OCI-LY1 (cell line): ENCODE data around the gene GXYLT2.

Experiments used
- H2AFZ ChIP-seq: fragments of 200-600 bp; sonication (generic), shearing (Covaris generic); 2 replicates; pipeline ENCODE4 v1.6.0; 2014; ENCODE audit warnings: antibody characterized with exemption, mild to moderate bottlenecking, low read length
- H3F3A ChIP-seq: fragments of 200-600 bp; sonication (generic), shearing (Covaris generic); 2 replicates; pipeline ENCODE4 v1.6.0; 2014; ENCODE audit warnings: mild to moderate bottlenecking, antibody characterized with exemption, low read length, moderate library complexity; ENCODE audit not compliant: insufficient read depth
- H3K27ac ChIP-seq: fragments of 200-600 bp; sonication (generic); 2 replicates; pipeline ENCODE4 v1.5.1; 2014; ENCODE audit warnings: low read length, mixed run types, mild to moderate bottlenecking, low read depth; ENCODE audit not compliant: poor library complexity, severe bottlenecking
- H3K27me3 ChIP-seq: fragments of 200-600 bp; sonication (generic); 2 replicates; pipeline ENCODE4 v1.6.0; 2014; ENCODE audit warnings: antibody characterized with exemption, mild to moderate bottlenecking, low read length, moderate library complexity; ENCODE audit not compliant: insufficient read depth
- H3K36me3 ChIP-seq: fragments of 200-600 bp; sonication (generic); 2 replicates; pipeline ENCODE4 v1.6.1; 2014; ENCODE audit warnings: mild to moderate bottlenecking, antibody characterized with exemption, low read length, moderate library complexity, mixed read lengths; ENCODE audit not compliant: insufficient read depth
- H3K4me1 ChIP-seq: fragments of 200-600 bp; sonication (generic); 2 replicates; pipeline ENCODE4 v1.5.1; 2014; ENCODE audit warnings: mild to moderate bottlenecking, low read length, moderate library complexity; ENCODE audit not compliant: insufficient read depth, severe bottlenecking
- H3K4me2 ChIP-seq: fragments of 200-600 bp; sonication (generic), shearing (Covaris generic); 2 replicates; pipeline ENCODE4 v1.6.1; 2014; ENCODE audit warnings: low read length
- H3K4me3 ChIP-seq: fragments of 200-600 bp; sonication (generic); 2 replicates; pipeline ENCODE4 v1.5.1; 2014; ENCODE audit warnings: low read length, low read depth, mild to moderate bottlenecking, mixed read lengths; ENCODE audit not compliant: poor library complexity, severe bottlenecking
- H3K79me2 ChIP-seq: fragments of 200-600 bp; shearing (Covaris generic); 2 replicates; pipeline ENCODE4 v1.6.1; 2016; ENCODE audit warnings: mixed run types, low read length, mixed read lengths; ENCODE audit not compliant: insufficient read depth
- H3K9ac ChIP-seq: fragments of 200-600 bp; sonication (generic), shearing (Covaris generic); 2 replicates; pipeline ENCODE4 v1.6.1; 2014; ENCODE audit warnings: mild to moderate bottlenecking, low read length, mixed read lengths
- H3K9me2 ChIP-seq: fragments of 200-600 bp; sonication (generic), shearing (Covaris generic); 2 replicates; pipeline ENCODE4 v1.6.1; 2014; ENCODE audit warnings: low read depth, mild to moderate bottlenecking, low read length, mixed read lengths
- H3K9me3 ChIP-seq: fragments of 200-600 bp; shearing (Covaris generic); 2 replicates; pipeline ENCODE4 v1.6.1; 2014; ENCODE audit warnings: low read length, mixed read lengths
- H4K20me1 ChIP-seq: fragments of 200-600 bp; sonication (generic), shearing (Covaris generic); 2 replicates; pipeline ENCODE4 v1.6.0; 2016; ENCODE audit warnings: mild to moderate bottlenecking, low read length; ENCODE audit not compliant: insufficient read depth
- EZH2 ChIP-seq: fragments of 200-600 bp; sonication (generic), shearing (Covaris generic); IDR thresholded peaks from 2 replicates; pipeline ENCODE4 v1.8.0; 2017; ENCODE audit warnings: borderline replicate concordance, mixed run types, mild to moderate bottlenecking, antibody characterized with exemption, low read length, moderate library complexity, mixed read lengths
- TF ChIP-seq, protein P1 (sequence below): fragments of 200-600 bp; sonication (generic), shearing (Covaris generic); IDR thresholded peaks from 2 replicates; pipeline ENCODE4 v1.5.1; 2017; ENCODE audit warnings: mild to moderate bottlenecking, antibody characterized with exemption, low read length, moderate library complexity, mixed read lengths

The GXYLT2 gene

GRCh38 chr3:72897758-72898007 is 9.8 kb downstream of the GXYLT2 start:
- no peak for TF ChIP-seq EZH2
- TF ChIP-seq, protein P1, sequence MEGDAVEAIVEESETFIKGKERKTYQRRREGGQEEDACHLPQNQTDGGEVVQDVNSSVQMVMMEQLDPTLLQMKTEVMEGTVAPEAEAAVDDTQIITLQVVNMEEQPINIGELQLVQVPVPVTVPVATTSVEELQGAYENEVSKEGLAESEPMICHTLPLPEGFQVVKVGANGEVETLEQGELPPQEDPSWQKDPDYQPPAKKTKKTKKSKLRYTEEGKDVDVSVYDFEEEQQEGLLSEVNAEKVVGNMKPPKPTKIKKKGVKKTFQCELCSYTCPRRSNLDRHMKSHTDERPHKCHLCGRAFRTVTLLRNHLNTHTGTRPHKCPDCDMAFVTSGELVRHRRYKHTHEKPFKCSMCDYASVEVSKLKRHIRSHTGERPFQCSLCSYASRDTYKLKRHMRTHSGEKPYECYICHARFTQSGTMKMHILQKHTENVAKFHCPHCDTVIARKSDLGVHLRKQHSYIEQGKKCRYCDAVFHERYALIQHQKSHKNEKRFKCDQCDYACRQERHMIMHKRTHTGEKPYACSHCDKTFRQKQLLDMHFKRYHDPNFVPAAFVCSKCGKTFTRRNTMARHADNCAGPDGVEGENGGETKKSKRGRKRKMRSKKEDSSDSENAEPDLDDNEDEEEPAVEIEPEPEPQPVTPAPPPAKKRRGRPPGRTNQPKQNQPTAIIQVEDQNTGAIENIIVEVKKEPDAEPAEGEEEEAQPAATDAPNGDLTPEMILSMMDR, result no peak
- Histone ChIP-seq H3K27ac (no peak overlapping the region), H3K9me2 (no peaks in the 10 kb centered on the region), H3K79me2 (no peaks in the 10 kb centered on the region), H3K4me3 (no peak overlapping the region), H3K9ac (no peak overlapping the region), H3K27me3 (no peaks in the 10 kb centered on the region), H3F3A (no peaks in the 10 kb centered on the region), H3K9me3 (no peaks in the 10 kb centered on the region), H3K36me3 (no peaks in the 10 kb centered on the region), H3K4me2 (no peak overlapping the region), H4K20me1 (no peaks in the 10 kb centered on the region), H2AFZ (no peak overlapping the region), H3K4me1 (no peaks in the 10 kb centered on the region)

DNA sequence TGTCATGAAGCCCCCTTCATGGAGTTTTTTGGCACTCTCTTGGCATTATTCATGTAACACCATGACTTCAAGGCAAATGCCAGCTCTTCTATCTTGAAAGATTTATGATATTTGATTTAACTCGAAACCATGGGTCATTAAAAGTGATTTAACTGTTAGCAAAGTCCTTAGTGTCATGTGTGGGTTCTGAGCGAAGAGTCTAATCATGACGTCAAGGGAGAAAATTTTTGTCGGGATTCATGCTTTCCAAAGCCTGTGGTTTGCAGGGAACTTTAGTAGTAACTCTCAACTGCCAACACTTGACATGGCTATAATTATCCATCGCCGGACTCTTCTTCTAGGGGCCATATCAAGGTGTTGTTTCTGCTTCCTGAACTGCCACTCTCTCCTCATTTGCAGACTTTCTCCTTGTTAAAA is 11.5 kb downstream of the GXYLT2 start:
- Histone ChIP-seq H3K27me3 (no peaks in the 10 kb centered on the region), H3K27ac (no peak overlapping the region), H3K36me3 (no peaks in the 10 kb centered on the region), H3K9me3 (no peaks in the 10 kb centered on the region), H3K4me3 (no peak overlapping the region), H4K20me1 (no peaks in the 10 kb centered on the region), H3K4me2 (no peak overlapping the region), H3K9ac (no peak overlapping the region), H3F3A (no peaks in the 10 kb centered on the region), H3K4me1 (no peaks in the 10 kb centered on the region), H3K79me2 (no peaks in the 10 kb centered on the region), H2AFZ (no peak overlapping the region), H3K9me2 (no peaks in the 10 kb centered on the region)
- no peak for TF ChIP-seq EZH2
- TF ChIP-seq, protein P1, result no peak

- H3K27me3 ChIP-seq, result no peaks in the 10 kb centered on the region
- H3K4me1 ChIP-seq, result no peaks in the 10 kb centered on the region
Measured at GRCh38 chr3:72900048-72900447, 12.2 kb downstream of the GXYLT2 start.

More at GRCh38 chr3:72900048-72900447, 12.2 kb downstream of the GXYLT2 start:
- no peaks in the 10 kb centered on the region for H3K36me3 ChIP-seq
- H4K20me1 ChIP-seq, result no peaks in the 10 kb centered on the region
- no peak overlapping the region for H3K9ac ChIP-seq
- H3K4me2 ChIP-seq, result no peak overlapping the region
- no peak for TF ChIP-seq EZH2
- TF ChIP-seq, protein P1, result no peak
- H3K27ac ChIP-seq, result no peak overlapping the region
- H3K79me2 ChIP-seq, result no peaks in the 10 kb centered on the region
- no peaks in the 10 kb centered on the region for H3K9me3 ChIP-seq
- no peak overlapping the region for H2AFZ ChIP-seq
- no peaks in the 10 kb centered on the region for H3K9me2 ChIP-seq
- no peak overlapping the region for H3K4me3 ChIP-seq
- no peaks in the 10 kb centered on the region for H3F3A ChIP-seq
